Mammary epithelial cell (primary cell): ENCODE results near the gene YRDC.

Source experiments
- EZH2 ChIP-seq: IDR thresholded peaks from 2 replicates; pipeline ENCODE4 v1.6.1; 2012; ENCODE audit warnings: low read length, inconsistent platforms, borderline replicate concordance
- TF ChIP-seq, protein P1 (sequence below), 2 donors: IDR thresholded peaks in 1 of 2; conservative IDR thresholded peaks in 1 of 2; 2 replicates each; pipeline ENCODE4 v1.5.1; 2011 to 2012; ENCODE audit warnings: inconsistent platforms in 2 of 2, low read length in 2 of 2, mild to moderate bottlenecking in 2 of 2, control low read depth in 1 of 2, low read depth in 1 of 2; ENCODE audit not compliant: insufficient read depth in 1 of 2; ENCODE audit errors: extremely low read depth in 1 of 2

DNA sequence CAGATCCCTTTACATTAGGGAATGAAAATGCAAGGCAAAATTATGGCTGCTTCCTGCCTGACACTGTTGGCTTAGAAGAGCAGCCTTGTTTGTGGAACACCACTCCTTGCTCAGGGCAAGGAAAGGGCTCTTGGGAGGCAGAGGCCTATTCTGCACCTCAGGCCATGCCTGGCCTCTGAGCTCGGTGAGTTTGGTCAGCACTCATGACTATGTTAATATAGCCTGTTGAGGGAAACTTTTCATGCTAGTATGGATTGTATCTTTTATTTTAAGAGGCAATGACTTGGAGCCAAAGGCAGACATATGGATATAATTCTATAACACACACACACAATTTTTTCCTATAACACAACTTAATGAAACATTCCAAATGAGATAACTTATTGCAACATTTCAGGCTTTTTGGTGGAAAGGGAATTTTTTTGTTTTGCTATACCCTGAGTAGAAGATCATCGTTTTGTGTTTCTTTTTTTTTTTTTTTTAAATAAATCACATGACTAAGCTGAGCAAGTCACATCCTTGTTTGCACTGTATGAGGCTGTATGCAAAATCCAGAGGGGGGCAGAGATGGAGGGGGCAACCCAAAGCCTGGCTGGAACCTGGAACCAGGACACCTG lies 5.6 kb upstream of the YRDC start:
- TF ChIP-seq, protein P1, sequence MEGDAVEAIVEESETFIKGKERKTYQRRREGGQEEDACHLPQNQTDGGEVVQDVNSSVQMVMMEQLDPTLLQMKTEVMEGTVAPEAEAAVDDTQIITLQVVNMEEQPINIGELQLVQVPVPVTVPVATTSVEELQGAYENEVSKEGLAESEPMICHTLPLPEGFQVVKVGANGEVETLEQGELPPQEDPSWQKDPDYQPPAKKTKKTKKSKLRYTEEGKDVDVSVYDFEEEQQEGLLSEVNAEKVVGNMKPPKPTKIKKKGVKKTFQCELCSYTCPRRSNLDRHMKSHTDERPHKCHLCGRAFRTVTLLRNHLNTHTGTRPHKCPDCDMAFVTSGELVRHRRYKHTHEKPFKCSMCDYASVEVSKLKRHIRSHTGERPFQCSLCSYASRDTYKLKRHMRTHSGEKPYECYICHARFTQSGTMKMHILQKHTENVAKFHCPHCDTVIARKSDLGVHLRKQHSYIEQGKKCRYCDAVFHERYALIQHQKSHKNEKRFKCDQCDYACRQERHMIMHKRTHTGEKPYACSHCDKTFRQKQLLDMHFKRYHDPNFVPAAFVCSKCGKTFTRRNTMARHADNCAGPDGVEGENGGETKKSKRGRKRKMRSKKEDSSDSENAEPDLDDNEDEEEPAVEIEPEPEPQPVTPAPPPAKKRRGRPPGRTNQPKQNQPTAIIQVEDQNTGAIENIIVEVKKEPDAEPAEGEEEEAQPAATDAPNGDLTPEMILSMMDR (conservative IDR thresholded peaks at IDR 0.05 in 1 of 2, IDR thresholded peaks at IDR 0.05 in 1 of 2; ENCODE audit: extremely low read depth in 1 of 2, insufficient read depth in 1 of 2, low read depth in 1 of 2, low read length in 2 of 2) = no peak
- TF ChIP-seq EZH2 = no peak
